GM12875 (cell line): ENCODE measurements around the gene PDE11A.

ENCODE experiments used
- H3K4me3 ChIP-seq: one replicate; pipeline ENCODE4 v1.5.1; 2011; ENCODE audit warnings: low read depth, low read length, control low read depth
- TF ChIP-seq, protein P1 (sequence below): IDR thresholded peaks from 2 replicates; pipeline ENCODE4 v1.5.1; 2011; ENCODE audit warnings: low read depth, mild to moderate bottlenecking, control low read depth, inconsistent platforms, low read length, moderate library complexity, borderline replicate concordance; ENCODE audit not compliant: insufficient read depth

Gene PDE11A

GRCh38 chr2:177832611-177833433, 239.8 kb downstream of the PDE11A start:
- TF ChIP-seq, protein P1, sequence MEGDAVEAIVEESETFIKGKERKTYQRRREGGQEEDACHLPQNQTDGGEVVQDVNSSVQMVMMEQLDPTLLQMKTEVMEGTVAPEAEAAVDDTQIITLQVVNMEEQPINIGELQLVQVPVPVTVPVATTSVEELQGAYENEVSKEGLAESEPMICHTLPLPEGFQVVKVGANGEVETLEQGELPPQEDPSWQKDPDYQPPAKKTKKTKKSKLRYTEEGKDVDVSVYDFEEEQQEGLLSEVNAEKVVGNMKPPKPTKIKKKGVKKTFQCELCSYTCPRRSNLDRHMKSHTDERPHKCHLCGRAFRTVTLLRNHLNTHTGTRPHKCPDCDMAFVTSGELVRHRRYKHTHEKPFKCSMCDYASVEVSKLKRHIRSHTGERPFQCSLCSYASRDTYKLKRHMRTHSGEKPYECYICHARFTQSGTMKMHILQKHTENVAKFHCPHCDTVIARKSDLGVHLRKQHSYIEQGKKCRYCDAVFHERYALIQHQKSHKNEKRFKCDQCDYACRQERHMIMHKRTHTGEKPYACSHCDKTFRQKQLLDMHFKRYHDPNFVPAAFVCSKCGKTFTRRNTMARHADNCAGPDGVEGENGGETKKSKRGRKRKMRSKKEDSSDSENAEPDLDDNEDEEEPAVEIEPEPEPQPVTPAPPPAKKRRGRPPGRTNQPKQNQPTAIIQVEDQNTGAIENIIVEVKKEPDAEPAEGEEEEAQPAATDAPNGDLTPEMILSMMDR: no peak

DNA sequence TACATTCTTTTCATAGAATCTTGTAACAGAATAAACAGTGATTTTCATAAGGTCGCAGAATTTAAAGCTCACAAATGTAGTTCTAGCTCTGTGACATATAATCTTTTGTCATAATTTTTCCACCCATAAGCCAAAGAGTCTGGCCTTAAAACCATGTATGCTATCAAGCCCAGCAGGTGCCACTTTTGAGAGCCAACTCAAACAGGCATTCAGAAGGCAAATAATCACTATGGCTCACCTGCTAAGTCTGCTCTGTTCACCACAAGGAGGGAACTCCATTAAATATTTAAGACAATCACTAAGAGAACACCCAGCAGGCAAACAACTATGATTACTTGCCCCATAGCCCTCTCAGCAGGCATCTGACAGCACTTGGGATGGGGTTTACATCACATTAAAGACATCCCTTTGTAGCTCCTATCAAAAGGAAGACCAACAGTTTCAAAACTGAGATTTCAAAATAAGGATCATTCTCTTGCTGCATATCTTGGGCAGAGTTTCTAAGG, 241.6 kb downstream of the PDE11A start:
- TF ChIP-seq, protein P1: no peak
- H3K4me3 ChIP-seq: no peak overlapping the region

More at GRCh38 chr2:177832611-177833433, 239.8 kb downstream of the PDE11A start:
- no peak overlapping the region for H3K4me3 ChIP-seq

DNA sequence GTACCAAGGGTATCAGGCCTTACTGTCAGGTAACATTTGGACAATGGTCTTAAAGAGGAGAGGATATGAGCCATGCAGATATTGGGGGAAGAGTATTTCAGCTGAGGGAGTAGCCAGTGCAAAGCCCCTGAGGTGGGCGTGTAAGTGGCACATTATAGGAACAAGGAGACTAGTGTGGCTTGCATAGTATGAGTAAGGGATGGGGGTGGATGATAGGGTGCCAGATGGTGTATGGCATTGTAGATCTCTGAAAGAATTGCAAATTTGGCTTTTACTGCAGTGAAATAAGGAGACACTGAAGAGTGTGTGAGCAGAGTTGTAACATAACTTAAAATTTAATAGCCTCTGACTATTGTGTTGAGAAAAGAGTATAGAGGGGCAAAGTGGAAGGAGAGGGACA, 244.0 kb downstream of the PDE11A start:
- H3K4me3 ChIP-seq: no peak overlapping the region
- TF ChIP-seq, protein P1: no peak

DNA sequence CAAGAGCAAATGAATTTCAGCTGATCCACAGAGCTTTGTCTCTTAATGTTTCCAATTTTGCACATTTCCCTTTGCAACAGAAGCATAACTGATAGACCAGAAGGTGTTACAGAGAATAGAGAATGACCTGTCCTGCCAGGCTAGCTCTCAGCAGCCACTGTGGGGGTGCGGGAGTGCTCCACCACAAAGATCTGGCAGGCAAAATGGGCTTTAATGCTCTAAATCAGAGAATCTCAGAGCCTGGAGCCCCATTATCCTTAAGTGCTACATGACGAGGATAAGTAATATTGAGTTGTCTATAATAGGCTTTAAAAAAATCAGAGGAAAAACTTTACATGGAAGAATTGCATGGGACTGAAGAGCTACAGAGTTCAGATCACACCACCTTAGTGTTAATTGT, 245.7 kb downstream of the PDE11A start:
- no peak overlapping the region for H3K4me3 ChIP-seq
- TF ChIP-seq, protein P1: no peak

GRCh38 chr2:177822941-177823340, 249.6 kb downstream of the PDE11A start:
- TF ChIP-seq, protein P1: no peak
- H3K4me3 ChIP-seq: no peak overlapping the region

GRCh38 chr2:177818412-177818811, 254.2 kb downstream of the PDE11A start:
- TF ChIP-seq, protein P1: no peak
- H3K4me3 ChIP-seq: no peak overlapping the region

- no peak overlapping the region for H3K4me3 ChIP-seq
- TF ChIP-seq, protein P1: no peak
Observed at GRCh38 chr2:177817300-177817699, 255.3 kb downstream of the PDE11A start.
